Peyer's patch (tissue), 4 donors: ENCODE data around the gene PCYT2. TPM values are rescaled to one million over a fixed set of nuclear protein-coding genes. Genes with fewer than 3 reads are reported as not detected.
A peak's percentile ranks its signal among the peaks of the same experiment; 100 is the strongest.

Source experiments
- DNase-seq, 3 donors: peaks; one replicate each; pipeline ENCODE4 v3.0.0-alpha.2; 2017 to 2019
- H3K27ac ChIP-seq, 4 donors: fragments of 200-600 bp; sonication (generic); one replicate each; pipeline ENCODE4 v1.5.1; 2016 to 2019
- H3K27me3 ChIP-seq, 2 donors: fragments of 200-600 bp; sonication (generic); one replicate each; pipeline ENCODE4 v1.5.1; 2019
- H3K36me3 ChIP-seq, 3 donors: fragments of 200-600 bp; sonication (generic); one replicate each; pipeline ENCODE4 v1.5.1; 2016 to 2019
- H3K4me1 ChIP-seq, 4 donors: fragments of 200-600 bp; sonication (generic); one replicate each; pipeline ENCODE4 v1.5.1; 2016 to 2019
- H3K4me3 ChIP-seq, 4 donors: fragments of 200-600 bp; sonication (generic); 1 replicate in 3 of 4; 2 replicates in 1 of 4; pipeline ENCODE4 v1.5.1; 2016 to 2019; ENCODE audit warnings: mild to moderate bottlenecking in 1 of 4
- H3K9me3 ChIP-seq, 4 donors: fragments of 200-600 bp; sonication (generic); one replicate each; pipeline ENCODE4 v1.5.1; 2016 to 2019; ENCODE audit warnings: mild to moderate bottlenecking in 1 of 4
- POLR2A ChIP-seq, 2 donors: fragments of 450-650 bp; IDR thresholded peaks; one replicate each; pipeline ENCODE4 v1.5.1; 2017; ENCODE audit warnings: antibody characterized with exemption in 2 of 2, mild to moderate bottlenecking in 2 of 2, moderate library complexity in 2 of 2
- total RNA-seq, 4 donors: library from RNA; depleted of rRNA; stranded (reverse); fragments of >200 nt; gene quantifications; one replicate each; pipeline ENCODE4 v1.1.0, GENCODE V29; 2016
- TF ChIP-seq, protein P1 (sequence below), 6 experiments: fragments of 450-650 bp in 4 of 6; fragments of 200-600 bp in 2 of 6; sonication (generic) in 1 of 6; IDR thresholded peaks; one replicate each; pipeline ENCODE4 v1.5.1; 2017 to 2019; ENCODE audit warnings: antibody characterized with exemption in 6 of 6, mild to moderate bottlenecking in 3 of 6, moderate library complexity in 1 of 6

PCYT2 gene
- total RNA-seq, 4 donors from 2014 or later: 67.7 to 297 (median 179) TPM

DNA sequence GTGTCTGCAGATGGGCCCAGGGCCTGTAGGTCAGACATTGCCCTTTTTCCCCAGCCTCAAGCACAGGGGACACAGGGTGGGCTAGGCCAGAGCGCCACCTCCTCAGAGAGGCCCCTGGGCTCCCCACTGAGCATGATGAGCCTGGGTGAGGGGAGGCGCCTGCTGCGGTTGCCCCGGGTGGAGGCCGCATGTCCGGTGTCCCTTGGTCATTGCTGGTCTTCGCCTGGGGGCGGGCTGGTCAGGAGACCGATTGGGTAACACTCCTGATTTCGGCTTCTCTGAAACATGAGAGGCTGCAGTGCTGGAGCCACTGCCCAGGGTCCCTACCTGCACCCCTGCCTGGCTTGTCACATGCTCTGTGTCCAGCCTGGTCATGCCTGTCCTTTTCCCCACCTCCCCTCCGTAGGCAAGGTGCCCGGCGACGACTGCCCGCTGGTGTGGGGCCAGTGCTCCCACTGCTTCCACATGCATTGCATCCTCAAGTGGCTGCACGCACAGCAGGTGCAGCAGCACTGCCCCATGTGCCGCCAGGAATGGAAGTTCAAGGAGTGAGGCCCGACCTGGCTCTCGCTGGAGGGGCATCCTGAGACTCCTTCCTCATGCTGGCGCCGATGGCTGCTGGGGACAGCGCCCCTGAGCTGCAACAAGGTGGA lies 11.6 kb downstream of the PCYT2 start:
- Histone ChIP-seq H3K4me3 (no peak overlapping the region), H3K9me3 (no peaks in the 10 kb centered on the region), H3K27ac (no peak overlapping the region), H3K4me1 (peaks cover 0 to 17% (median 7%) of the 10 kb centered on the region in 4 donors), H3K36me3 (peaks cover 0 to 65% (median 0%) of the 10 kb centered on the region in 3 donors), H3K27me3 (no peaks in the 10 kb centered on the region)
- no peak for DNase-seq
- TF ChIP-seq, protein P1, sequence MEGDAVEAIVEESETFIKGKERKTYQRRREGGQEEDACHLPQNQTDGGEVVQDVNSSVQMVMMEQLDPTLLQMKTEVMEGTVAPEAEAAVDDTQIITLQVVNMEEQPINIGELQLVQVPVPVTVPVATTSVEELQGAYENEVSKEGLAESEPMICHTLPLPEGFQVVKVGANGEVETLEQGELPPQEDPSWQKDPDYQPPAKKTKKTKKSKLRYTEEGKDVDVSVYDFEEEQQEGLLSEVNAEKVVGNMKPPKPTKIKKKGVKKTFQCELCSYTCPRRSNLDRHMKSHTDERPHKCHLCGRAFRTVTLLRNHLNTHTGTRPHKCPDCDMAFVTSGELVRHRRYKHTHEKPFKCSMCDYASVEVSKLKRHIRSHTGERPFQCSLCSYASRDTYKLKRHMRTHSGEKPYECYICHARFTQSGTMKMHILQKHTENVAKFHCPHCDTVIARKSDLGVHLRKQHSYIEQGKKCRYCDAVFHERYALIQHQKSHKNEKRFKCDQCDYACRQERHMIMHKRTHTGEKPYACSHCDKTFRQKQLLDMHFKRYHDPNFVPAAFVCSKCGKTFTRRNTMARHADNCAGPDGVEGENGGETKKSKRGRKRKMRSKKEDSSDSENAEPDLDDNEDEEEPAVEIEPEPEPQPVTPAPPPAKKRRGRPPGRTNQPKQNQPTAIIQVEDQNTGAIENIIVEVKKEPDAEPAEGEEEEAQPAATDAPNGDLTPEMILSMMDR (IDR thresholded peaks at IDR 0.05): no peak
- no peak for TF ChIP-seq POLR2A (IDR thresholded peaks at IDR 0.05)

DNA sequence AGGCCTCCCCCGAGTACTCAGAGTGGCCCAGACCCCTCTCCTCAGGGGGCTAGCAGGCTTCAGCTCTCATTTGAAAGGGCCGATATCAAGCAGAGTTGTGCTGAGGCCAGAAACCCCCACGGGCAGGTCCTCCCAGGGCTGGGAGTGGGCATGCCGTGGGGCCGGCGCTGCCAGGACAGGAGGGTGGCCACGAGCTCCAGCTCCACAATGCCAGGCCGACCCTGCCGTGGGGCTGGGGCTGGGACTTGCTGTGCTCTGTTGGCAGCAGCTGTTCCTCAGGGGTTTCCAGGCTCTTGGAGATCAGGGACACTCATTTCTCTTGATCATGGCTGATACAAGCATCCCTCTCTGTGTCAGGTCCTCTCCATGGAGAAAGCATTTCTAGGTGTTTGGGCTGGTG lies 12.3 kb downstream of the PCYT2 start:
- TF ChIP-seq POLR2A (IDR thresholded peaks at IDR 0.05): no peak
- TF ChIP-seq, protein P1 (IDR thresholded peaks at IDR 0.05): no peak

DNA sequence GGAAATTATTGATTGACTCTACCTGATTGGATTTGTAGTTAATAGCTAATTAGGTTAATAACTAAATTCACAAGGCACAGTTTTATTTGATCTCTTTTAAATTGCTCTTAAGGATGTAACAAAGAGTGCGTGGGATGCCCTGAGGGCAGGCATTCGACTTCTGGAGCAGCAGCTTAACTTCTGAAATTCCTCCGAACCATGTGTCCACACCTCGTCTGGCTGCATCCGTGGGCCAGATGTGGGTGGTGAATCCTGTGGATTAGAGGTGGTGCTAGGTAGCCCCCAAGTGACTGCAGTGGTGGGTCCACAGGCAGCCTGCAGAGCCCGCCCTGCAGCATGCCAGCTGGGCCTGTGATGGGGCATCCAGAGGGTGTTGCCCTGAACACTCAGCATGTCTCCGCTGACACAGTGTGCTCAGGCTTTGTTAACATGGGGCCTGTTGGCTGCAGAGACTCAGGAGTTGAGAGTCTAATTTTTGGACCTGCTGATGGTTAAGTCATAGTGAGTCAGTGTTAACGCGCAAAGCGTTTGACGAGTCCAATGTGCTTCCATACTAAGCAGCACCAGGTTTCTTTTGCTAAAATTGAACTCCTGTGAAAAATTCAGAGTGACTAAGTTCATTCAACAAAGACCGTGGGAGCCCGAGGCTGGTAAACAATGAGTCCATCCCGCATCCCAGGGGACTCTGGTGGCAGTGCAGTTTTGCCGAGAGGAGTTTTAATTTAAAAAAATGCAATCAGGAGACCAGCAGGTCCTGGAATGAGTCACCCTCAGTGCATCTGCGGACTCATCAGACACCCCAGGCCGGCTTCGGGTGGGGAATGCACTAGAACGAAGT lies 13.0 kb downstream of the PCYT2 start:
- Histone ChIP-seq H3K36me3 (peaks cover 0 to 64% (median 0%) of the 10 kb centered on the region in 3 donors), H3K4me1 (peaks cover 0 to 17% (median 7%) of the 10 kb centered on the region in 4 donors), H3K4me3 (no peak overlapping the region), H3K27me3 (no peaks in the 10 kb centered on the region), H3K27ac (no peak overlapping the region), H3K9me3 (no peaks in the 10 kb centered on the region)
- TF ChIP-seq, protein P1 (IDR thresholded peaks at IDR 0.05): no peak
- DNase-seq: no peak

More for the DNA sequence above, 12.3 kb downstream of the PCYT2 start:
- no peak for DNase-seq
- no peaks in the 10 kb centered on the region for H3K27me3 ChIP-seq
- no peaks in the 10 kb centered on the region for H3K9me3 ChIP-seq
- no peak overlapping the region for H3K4me3 ChIP-seq
- peaks cover 0 to 64% (median 0%) of the 10 kb centered on the region in 3 donors for H3K36me3 ChIP-seq
- H3K27ac ChIP-seq: no peak overlapping the region
- peaks cover 0 to 17% (median 7%) of the 10 kb centered on the region in 4 donors for H3K4me1 ChIP-seq

DNA sequence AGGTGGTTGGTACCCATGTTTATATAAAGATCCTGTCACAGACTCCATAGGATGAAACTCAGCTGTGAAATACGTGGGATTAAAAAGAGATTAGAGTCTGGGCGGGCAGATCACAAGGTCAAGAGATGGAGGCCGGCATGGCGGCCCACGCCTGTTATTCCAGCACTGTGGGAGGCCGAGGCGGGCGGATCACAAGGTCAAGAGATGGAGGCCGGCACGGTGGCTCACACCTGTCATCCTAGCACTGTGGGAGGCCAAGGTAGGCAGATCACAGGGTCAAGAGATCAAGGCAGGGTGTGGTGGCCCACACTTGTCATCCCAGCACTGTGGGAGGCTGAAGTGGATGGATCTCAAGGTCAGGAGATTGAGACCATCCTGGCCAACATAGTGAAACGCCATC lies 15.8 kb downstream of the PCYT2 start:
- no peak for TF ChIP-seq POLR2A (IDR thresholded peaks at IDR 0.05)
- TF ChIP-seq, protein P1 (IDR thresholded peaks at IDR 0.05): no peak
- Histone ChIP-seq H3K36me3 (peaks cover 0 to 62% (median 0%) of the 10 kb centered on the region in 3 donors), H3K27me3 (no peaks in the 10 kb centered on the region), H3K4me3 (no peak overlapping the region), H3K27ac (no peak overlapping the region), H3K4me1 (peaks cover 0 to 15% (median 3%) of the 10 kb centered on the region in 4 donors), H3K9me3 (no peaks in the 10 kb centered on the region)
- no peak for DNase-seq

DNA sequence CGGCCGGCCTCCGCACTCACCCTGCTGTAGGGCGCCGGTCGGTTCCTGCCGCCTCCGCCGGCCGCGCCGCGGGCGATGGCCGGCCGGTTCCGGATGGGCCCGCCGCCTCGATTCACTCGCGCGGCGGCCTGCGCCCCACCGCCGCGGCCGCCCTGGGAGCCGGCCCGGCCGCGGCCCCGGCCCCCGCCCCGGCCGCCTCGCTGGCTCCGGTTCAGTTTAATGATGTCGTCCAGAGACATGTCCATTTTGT lies 20.0 kb downstream of the PCYT2 start:
- TF ChIP-seq, protein P1 (IDR thresholded peaks at IDR 0.05): no peak
- TF ChIP-seq POLR2A (IDR thresholded peaks at IDR 0.05): no peak
- Histone ChIP-seq H3K27me3 (no peaks in the 10 kb centered on the region), H3K9me3 (no peaks in the 10 kb centered on the region), H3K4me1 (peaks cover 0 to 23% (median 8%) of the 10 kb centered on the region in 4 donors), H3K36me3 (peaks cover 0 to 58% (median 3%) of the 10 kb centered on the region in 3 donors), H3K4me3 (peak overlapping the region; percentile 87 to 100 (median 94)), H3K27ac (peak overlapping the region; percentile 91 to 98 (median 94))
- no peak for DNase-seq
